ENCODE data around the gene SV2B.

GRCh38 chr15:91099616-91099994 is 452 bp upstream of the SV2B start:
- no peak for TF ChIP-seq EZH2 (IDR thresholded peaks at IDR 0.05; ENCODE audit: insufficient read depth, low read length)
- no peak for TF ChIP-seq CTCF (IDR thresholded peaks at IDR 0.05; ENCODE audit: insufficient read depth, low read depth, low read length)

All from astrocyte (in vitro differentiated cells and primary cell).